GM12878 (cell line): ENCODE results near the gene KRTAP10-5. TPM values are rescaled to one million over a fixed set of nuclear protein-coding genes. Genes with fewer than 3 reads are reported as not detected.

Experiments used
- ATAC-seq: fragments of 200-7000 bp; cut with Tn5 transposase; 3 replicates; pipeline ENCODE4 v1.9.1; 2020; ENCODE audit warnings: mild to moderate bottlenecking, moderate library complexity
- BruUV-seq: library from RNA; stranded (reverse); fragments of 400-500 nt; replicated peaks from 2 replicates; lab custom pipeline; 2021; lab: Mats Ljungman, UMichigan
- CTCF ChIA-PET: fragments of 300-600 bp; sonication (Branson Sonifier 250); formaldehyde crosslinking; extraction: SDS; loops from one replicate; lab custom pipeline; 2021; ENCODE audit warnings: inconsistent platforms; lab: Yijun Ruan, JAX
- POLR2A ChIA-PET: fragments of 350-600 bp; formaldehyde crosslinking; extraction: SDS; loops from one replicate; lab custom pipeline; 2021; ENCODE audit warnings: inconsistent platforms; lab: Charles Lee
- RAD21 ChIA-PET: fragments of 300-600 bp; sonication (Branson Sonifier 250); formaldehyde crosslinking; loops from one replicate; lab custom pipeline; 2023; ENCODE audit warnings: antibody characterized with exemption; ENCODE audit not compliant: unreplicated experiment; lab: Charles Lee
- SMC1A ChIA-PET: fragments of 300-600 bp; sonication (Branson Sonifier 250); formaldehyde crosslinking; loops from one replicate; lab custom pipeline; 2023; ENCODE audit not compliant: unreplicated experiment, uncharacterized antibody; lab: Charles Lee
- DNase-seq: peaks from one replicate; pipeline ENCODE4 v3.0.0-alpha.2; 2011; ENCODE audit warnings: low read depth, low spot score
- FAIRE-seq: peaks from 3 replicates; lab custom pipeline; 2011; peaks lifted over from hg19 to GRCh38; lab: Jason Lieb, UNC
- H2AFZ ChIP-seq: 2 replicates; pipeline ENCODE4 v1.6.0; 2011; ENCODE audit warnings: low read depth, low read length, control low read depth; ENCODE audit not compliant: control insufficient read depth
- H3K27ac ChIP-seq: 2 replicates; pipeline ENCODE4 v1.5.1; 2011; ENCODE audit warnings: control low read depth; ENCODE audit not compliant: control insufficient read depth, insufficient read depth
- H3K27me3 ChIP-seq, 2 experiments: replicated peaks in 1 of 2; 2 replicates each; pipeline versions ENCODE4 v1.6.0 to v1.6.1; 2011; ENCODE audit warnings: low read length in 1 of 2; ENCODE audit not compliant: control insufficient read depth in 2 of 2, insufficient read depth in 2 of 2
- H3K36me3 ChIP-seq, 2 experiments: 2 replicates each; pipeline ENCODE4 v1.5.1; 2011; ENCODE audit warnings: low read length in 1 of 2; ENCODE audit not compliant: control insufficient read depth in 2 of 2, insufficient read depth in 2 of 2
- H3K4me1 ChIP-seq: 2 replicates; pipeline ENCODE4 v1.6.1; 2011; ENCODE audit warnings: mild to moderate bottlenecking, low read length, moderate library complexity, mixed read lengths; ENCODE audit not compliant: control insufficient read depth, insufficient read depth
- H3K4me2 ChIP-seq: 2 replicates; pipeline ENCODE4 v1.6.0; 2011; ENCODE audit warnings: control low read depth; ENCODE audit not compliant: control insufficient read depth, insufficient read depth
- H3K4me3 ChIP-seq: fragments of 200-600 bp; sonication (generic); 2 replicates; pipeline ENCODE4 v1.5.1; 2016
- H3K79me2 ChIP-seq: 2 replicates; pipeline ENCODE4 v1.6.0; 2011; ENCODE audit warnings: low read length; ENCODE audit not compliant: control insufficient read depth, insufficient read depth
- H3K9ac ChIP-seq: 2 replicates; pipeline ENCODE4 v1.8.0; 2011; ENCODE audit warnings: low read length, control low read depth, mixed read lengths; ENCODE audit not compliant: control insufficient read depth, insufficient read depth
- H3K9me3 ChIP-seq: replicated peaks from 3 replicates; pipeline ENCODE4 v1.5.1; 2011; ENCODE audit warnings: mild to moderate bottlenecking, low read length; ENCODE audit not compliant: control insufficient read depth, insufficient read depth
- H4K20me1 ChIP-seq: 2 replicates; pipeline ENCODE4 v1.6.0; 2011; ENCODE audit not compliant: control insufficient read depth, insufficient read depth
- BCL11A ChIP-seq: IDR thresholded peaks from 2 replicates; pipeline ENCODE4 v1.6.1; 2011; ENCODE audit warnings: low read depth, low read length
- LARP7 ChIP-seq: fragments of 450-650 bp; IDR thresholded peaks from 2 replicates; pipeline ENCODE4 v1.6.1; 2017; ENCODE audit warnings: mild to moderate bottlenecking
- POU2F2 ChIP-seq: IDR thresholded peaks from 3 replicates; pipeline ENCODE4 v1.6.1; 2011; ENCODE audit warnings: low read depth, mild to moderate bottlenecking, low read length, borderline replicate concordance
- RCOR1 ChIP-seq: conservative IDR thresholded peaks from 2 replicates; pipeline ENCODE4 v1.6.1; 2012; ENCODE audit warnings: low read depth, low read length, improper control_type of control experiment
- TBL1XR1 ChIP-seq: IDR thresholded peaks from 2 replicates; pipeline ENCODE4 v1.6.1; 2012; ENCODE audit warnings: low read depth, low read length, improper control_type of control experiment
- ZNF207 ChIP-seq: fragments of 450-650 bp; IDR thresholded peaks from 2 replicates; pipeline ENCODE4 v1.6.1; 2014; ENCODE audit warnings: antibody characterized with exemption, mild to moderate bottlenecking, borderline replicate concordance
- WGBS: methylation state at CpG from one replicate; pipeline ENCODE4 v1.1.6; 2016; ENCODE audit warnings: low lambda C conversion rate; ENCODE audit not compliant: insufficient replicate concordance, insufficient coverage; ENCODE audit errors: missing lambda C conversion rate; 5-methylcytosine and 5-hydroxymethylcytosine counted together
- in situ Hi-C: fragments of 300-500 bp; cut with MboI; formaldehyde crosslinking; loops from 9 replicates; pipeline ENCODE4 v1.14.3; 2018; ENCODE audit warnings: mixed read lengths
- intact Hi-C: fragments of 100-400 bp; cut with micrococcal nuclease; formaldehyde crosslinking; loops from one replicate; pipeline ENCODE4 v1.14.2; 2022; ENCODE audit not compliant: unreplicated experiment
- polyA plus RNA-seq, 11 experiments: library from polyadenylated mRNA; depleted of rRNA in 4 of 11; unstranded in 6 of 11; stranded (reverse) in 5 of 11; fragments of >200 nt; fragmentation: Nextera tagmentation in 4 of 11; fragmentation: Illumina TruSeq in 1 of 11; extraction: Ambion mirVana in 4 of 11; extraction: Trizol in 1 of 11; gene quantifications; 1 replicate in 1 of 11; 2 replicates in 10 of 11; pipeline versions ENCODE4 v1.2.1 to v1.2.3, GENCODE V29; 2011 to 2016; ENCODE audit warnings: inconsistent platforms in 2 of 11, missing spikeins in 2 of 11, low read depth in 1 of 11
- total RNA-seq, 4 experiments: library from RNA; depleted of rRNA in 3 of 4; stranded (reverse); fragments of >200 nt in 3 of 4; fragmentation: Illumina TruSeq in 1 of 4; extraction: Trizol in 1 of 4; gene quantifications; 2 replicates each; pipeline versions ENCODE4 v1.2.1 to v1.2.3, GENCODE V29; 2013 to 2021
- TF ChIP-seq, protein P1 (sequence below): fragments of 450-650 bp; IDR thresholded peaks from 2 replicates; pipeline ENCODE4 v1.6.1; 2017; ENCODE audit warnings: mild to moderate bottlenecking, moderate library complexity
- TF ChIP-seq, protein P2 (sequence below), 3 experiments: IDR thresholded peaks in 2 of 3; conservative IDR thresholded peaks in 1 of 3; 2 replicates each; pipeline ENCODE4 v1.5.1; 2011; ENCODE audit warnings: low read depth in 3 of 3, low read length in 3 of 3, mild to moderate bottlenecking in 3 of 3, control low read depth in 2 of 3, moderate library complexity in 2 of 3, inconsistent platforms in 1 of 3, mixed read lengths in 1 of 3; ENCODE audit not compliant: control insufficient read depth in 2 of 3, insufficient read depth in 1 of 3; ENCODE audit errors: extremely low read depth in 1 of 3
- TF ChIP-seq, protein P3 (sequence below): fragments of 450-650 bp; formaldehyde crosslinking; IDR thresholded peaks from 2 replicates; pipeline ENCODE4 v1.4.0; 2020; ENCODE audit warnings: mild to moderate bottlenecking, moderate library complexity
- TF ChIP-seq, protein P4 (sequence below): fragments of 150-350 bp; IDR thresholded peaks from 2 replicates; pipeline ENCODE4 v1.6.1; 2016; ENCODE audit warnings: low read depth, low read length

The KRTAP10-5 gene
- total and polyA plus RNA-seq, 10 of the 15 experiments (the other 5 are each of a cell fraction or from before 2014, with no cell fraction given), result not detected

DNA sequence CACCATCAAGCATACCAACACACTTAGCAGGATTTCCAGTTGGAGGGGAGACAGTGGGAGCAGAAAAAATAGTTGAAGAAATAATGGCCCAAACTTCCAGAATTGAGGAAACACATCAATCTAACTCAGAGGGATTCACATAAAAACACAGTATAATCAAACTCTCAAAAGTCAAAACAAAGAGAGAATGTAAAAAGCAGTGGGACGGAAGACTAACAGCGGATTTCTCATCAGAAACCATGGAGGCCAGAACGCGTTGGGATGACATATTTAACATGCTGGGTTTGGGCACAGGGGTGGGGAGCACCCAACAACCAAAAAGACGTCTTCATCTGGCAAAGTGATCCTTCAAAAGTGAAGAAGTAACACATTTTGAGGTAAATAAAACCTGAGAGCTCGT, 39.5 kb upstream of the KRTAP10-5 start:
- ChIA-PET CTCF (no interaction called here), POLR2A (no interaction called here), RAD21 (interaction anchor here (1.3 kb wide), 1 partner anchor 123 kb away, joined by 3 read pairs; no protein-coding TSS in a partner anchor), SMC1A (no interaction called here)
- intact Hi-C loops (no loop called here), in situ Hi-C loops (no loop called here)
- no TSS peak for BruUV-seq
- DNase-seq (no peak), FAIRE-seq (no peak), ATAC-seq (no peak)
- H3K79me2 ChIP-seq, result no peaks in the 10 kb centered on the region
- no peak overlapping the region for H2AFZ ChIP-seq
- 48% methylated on average over 6 of the region's 6 CpGs for WGBS
- no peak overlapping the region for H3K4me3 ChIP-seq
- H3K27me3 ChIP-seq, result no peaks in the 10 kb centered on the region
- H3K4me1 ChIP-seq, result no peaks in the 10 kb centered on the region
- peaks cover 1% of the 10 kb centered on the region; the same call in 1 of the 3 replicates for H3K9me3 ChIP-seq
- H3K27ac ChIP-seq, result no peak overlapping the region
- H3K9ac ChIP-seq, result no peak overlapping the region
- no peak overlapping the region for H3K4me2 ChIP-seq
- H3K36me3 ChIP-seq, result no peaks in the 10 kb centered on the region
- H4K20me1 ChIP-seq, result no peaks in the 10 kb centered on the region
- TF ChIP-seq, protein P1, sequence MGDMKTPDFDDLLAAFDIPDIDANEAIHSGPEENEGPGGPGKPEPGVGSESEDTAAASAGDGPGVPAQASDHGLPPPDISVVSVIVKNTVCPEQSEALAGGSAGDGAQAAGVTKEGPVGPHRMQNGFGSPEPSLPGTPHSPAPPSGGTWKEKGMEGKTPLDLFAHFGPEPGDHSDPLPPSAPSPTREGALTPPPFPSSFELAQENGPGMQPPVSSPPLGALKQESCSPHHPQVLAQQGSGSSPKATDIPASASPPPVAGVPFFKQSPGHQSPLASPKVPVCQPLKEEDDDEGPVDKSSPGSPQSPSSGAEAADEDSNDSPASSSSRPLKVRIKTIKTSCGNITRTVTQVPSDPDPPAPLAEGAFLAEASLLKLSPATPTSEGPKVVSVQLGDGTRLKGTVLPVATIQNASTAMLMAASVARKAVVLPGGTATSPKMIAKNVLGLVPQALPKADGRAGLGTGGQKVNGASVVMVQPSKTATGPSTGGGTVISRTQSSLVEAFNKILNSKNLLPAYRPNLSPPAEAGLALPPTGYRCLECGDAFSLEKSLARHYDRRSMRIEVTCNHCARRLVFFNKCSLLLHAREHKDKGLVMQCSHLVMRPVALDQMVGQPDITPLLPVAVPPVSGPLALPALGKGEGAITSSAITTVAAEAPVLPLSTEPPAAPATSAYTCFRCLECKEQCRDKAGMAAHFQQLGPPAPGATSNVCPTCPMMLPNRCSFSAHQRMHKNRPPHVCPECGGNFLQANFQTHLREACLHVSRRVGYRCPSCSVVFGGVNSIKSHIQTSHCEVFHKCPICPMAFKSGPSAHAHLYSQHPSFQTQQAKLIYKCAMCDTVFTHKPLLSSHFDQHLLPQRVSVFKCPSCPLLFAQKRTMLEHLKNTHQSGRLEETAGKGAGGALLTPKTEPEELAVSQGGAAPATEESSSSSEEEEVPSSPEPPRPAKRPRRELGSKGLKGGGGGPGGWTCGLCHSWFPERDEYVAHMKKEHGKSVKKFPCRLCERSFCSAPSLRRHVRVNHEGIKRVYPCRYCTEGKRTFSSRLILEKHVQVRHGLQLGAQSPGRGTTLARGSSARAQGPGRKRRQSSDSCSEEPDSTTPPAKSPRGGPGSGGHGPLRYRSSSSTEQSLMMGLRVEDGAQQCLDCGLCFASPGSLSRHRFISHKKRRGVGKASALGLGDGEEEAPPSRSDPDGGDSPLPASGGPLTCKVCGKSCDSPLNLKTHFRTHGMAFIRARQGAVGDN, result no peak
- TF ChIP-seq ZNF207 (no peak), TBL1XR1 (no peak), LARP7 (no peak), POU2F2 (no peak), BCL11A (no peak), RCOR1 (no peak)
- TF ChIP-seq, protein P2, sequence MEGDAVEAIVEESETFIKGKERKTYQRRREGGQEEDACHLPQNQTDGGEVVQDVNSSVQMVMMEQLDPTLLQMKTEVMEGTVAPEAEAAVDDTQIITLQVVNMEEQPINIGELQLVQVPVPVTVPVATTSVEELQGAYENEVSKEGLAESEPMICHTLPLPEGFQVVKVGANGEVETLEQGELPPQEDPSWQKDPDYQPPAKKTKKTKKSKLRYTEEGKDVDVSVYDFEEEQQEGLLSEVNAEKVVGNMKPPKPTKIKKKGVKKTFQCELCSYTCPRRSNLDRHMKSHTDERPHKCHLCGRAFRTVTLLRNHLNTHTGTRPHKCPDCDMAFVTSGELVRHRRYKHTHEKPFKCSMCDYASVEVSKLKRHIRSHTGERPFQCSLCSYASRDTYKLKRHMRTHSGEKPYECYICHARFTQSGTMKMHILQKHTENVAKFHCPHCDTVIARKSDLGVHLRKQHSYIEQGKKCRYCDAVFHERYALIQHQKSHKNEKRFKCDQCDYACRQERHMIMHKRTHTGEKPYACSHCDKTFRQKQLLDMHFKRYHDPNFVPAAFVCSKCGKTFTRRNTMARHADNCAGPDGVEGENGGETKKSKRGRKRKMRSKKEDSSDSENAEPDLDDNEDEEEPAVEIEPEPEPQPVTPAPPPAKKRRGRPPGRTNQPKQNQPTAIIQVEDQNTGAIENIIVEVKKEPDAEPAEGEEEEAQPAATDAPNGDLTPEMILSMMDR (IDR thresholded peaks at IDR 0.05 in 2 of 3, conservative IDR thresholded peaks at IDR 0.05 in 1 of 3; ENCODE audit: control insufficient read depth in 2 of 3, extremely low read depth in 1 of 3, insufficient read depth in 1 of 3, low read depth in 3 of 3, low read length in 3 of 3), result no peak
- TF ChIP-seq, protein P3, sequence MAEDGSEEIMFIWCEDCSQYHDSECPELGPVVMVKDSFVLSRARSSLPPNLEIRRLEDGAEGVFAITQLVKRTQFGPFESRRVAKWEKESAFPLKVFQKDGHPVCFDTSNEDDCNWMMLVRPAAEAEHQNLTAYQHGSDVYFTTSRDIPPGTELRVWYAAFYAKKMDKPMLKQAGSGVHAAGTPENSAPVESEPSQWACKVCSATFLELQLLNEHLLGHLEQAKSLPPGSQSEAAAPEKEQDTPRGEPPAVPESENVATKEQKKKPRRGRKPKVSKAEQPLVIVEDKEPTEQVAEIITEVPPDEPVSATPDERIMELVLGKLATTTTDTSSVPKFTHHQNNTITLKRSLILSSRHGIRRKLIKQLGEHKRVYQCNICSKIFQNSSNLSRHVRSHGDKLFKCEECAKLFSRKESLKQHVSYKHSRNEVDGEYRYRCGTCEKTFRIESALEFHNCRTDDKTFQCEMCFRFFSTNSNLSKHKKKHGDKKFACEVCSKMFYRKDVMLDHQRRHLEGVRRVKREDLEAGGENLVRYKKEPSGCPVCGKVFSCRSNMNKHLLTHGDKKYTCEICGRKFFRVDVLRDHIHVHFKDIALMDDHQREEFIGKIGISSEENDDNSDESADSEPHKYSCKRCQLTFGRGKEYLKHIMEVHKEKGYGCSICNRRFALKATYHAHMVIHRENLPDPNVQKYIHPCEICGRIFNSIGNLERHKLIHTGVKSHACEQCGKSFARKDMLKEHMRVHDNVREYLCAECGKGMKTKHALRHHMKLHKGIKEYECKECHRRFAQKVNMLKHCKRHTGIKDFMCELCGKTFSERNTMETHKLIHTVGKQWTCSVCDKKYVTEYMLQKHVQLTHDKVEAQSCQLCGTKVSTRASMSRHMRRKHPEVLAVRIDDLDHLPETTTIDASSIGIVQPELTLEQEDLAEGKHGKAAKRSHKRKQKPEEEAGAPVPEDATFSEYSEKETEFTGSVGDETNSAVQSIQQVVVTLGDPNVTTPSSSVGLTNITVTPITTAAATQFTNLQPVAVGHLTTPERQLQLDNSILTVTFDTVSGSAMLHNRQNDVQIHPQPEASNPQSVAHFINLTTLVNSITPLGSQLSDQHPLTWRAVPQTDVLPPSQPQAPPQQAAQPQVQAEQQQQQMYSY (CRISPR knock-in tag), result no peak
- TF ChIP-seq, protein P4, sequence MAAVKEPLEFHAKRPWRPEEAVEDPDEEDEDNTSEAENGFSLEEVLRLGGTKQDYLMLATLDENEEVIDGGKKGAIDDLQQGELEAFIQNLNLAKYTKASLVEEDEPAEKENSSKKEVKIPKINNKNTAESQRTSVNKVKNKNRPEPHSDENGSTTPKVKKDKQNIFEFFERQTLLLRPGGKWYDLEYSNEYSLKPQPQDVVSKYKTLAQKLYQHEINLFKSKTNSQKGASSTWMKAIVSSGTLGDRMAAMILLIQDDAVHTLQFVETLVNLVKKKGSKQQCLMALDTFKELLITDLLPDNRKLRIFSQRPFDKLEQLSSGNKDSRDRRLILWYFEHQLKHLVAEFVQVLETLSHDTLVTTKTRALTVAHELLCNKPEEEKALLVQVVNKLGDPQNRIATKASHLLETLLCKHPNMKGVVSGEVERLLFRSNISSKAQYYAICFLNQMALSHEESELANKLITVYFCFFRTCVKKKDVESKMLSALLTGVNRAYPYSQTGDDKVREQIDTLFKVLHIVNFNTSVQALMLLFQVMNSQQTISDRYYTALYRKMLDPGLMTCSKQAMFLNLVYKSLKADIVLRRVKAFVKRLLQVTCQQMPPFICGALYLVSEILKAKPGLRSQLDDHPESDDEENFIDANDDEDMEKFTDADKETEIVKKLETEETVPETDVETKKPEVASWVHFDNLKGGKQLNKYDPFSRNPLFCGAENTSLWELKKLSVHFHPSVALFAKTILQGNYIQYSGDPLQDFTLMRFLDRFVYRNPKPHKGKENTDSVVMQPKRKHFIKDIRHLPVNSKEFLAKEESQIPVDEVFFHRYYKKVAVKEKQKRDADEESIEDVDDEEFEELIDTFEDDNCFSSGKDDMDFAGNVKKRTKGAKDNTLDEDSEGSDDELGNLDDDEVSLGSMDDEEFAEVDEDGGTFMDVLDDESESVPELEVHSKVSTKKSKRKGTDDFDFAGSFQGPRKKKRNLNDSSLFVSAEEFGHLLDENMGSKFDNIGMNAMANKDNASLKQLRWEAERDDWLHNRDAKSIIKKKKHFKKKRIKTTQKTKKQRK, result no peak
